Cardiac fibroblast (primary cell): ENCODE data around the gene ASZ1.

Experiments
- DNase-seq, 2 donors: peaks; one replicate each; pipeline versions ENCODE4 v3.0.0 to v3.0.0-alpha.2; 2010; ENCODE audit warnings: low read depth in 2 of 2
- H3K4me3 ChIP-seq, 2 donors: replicated peaks in 1 of 2; 1 replicate in 1 of 2; 2 replicates in 1 of 2; pipeline ENCODE4 v1.5.1; 2011; ENCODE audit warnings: low read depth in 2 of 2, low read length in 2 of 2, mild to moderate bottlenecking in 2 of 2, moderate library complexity in 1 of 2
- TF ChIP-seq, protein P1 (sequence below): IDR thresholded peaks from one replicate; pipeline ENCODE4 v1.5.1; 2011; ENCODE audit warnings: low read depth, mild to moderate bottlenecking, low read length, inconsistent platforms

ASZ1 gene

GRCh38 chr7:117389871-117390270, 37.4 kb downstream of the ASZ1 start:
- no peak overlapping the region for H3K4me3 ChIP-seq
- TF ChIP-seq, protein P1, sequence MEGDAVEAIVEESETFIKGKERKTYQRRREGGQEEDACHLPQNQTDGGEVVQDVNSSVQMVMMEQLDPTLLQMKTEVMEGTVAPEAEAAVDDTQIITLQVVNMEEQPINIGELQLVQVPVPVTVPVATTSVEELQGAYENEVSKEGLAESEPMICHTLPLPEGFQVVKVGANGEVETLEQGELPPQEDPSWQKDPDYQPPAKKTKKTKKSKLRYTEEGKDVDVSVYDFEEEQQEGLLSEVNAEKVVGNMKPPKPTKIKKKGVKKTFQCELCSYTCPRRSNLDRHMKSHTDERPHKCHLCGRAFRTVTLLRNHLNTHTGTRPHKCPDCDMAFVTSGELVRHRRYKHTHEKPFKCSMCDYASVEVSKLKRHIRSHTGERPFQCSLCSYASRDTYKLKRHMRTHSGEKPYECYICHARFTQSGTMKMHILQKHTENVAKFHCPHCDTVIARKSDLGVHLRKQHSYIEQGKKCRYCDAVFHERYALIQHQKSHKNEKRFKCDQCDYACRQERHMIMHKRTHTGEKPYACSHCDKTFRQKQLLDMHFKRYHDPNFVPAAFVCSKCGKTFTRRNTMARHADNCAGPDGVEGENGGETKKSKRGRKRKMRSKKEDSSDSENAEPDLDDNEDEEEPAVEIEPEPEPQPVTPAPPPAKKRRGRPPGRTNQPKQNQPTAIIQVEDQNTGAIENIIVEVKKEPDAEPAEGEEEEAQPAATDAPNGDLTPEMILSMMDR, result no peak
- DNase-seq, result no peak

GRCh38 chr7:117386110-117386706, 41.1 kb downstream of the ASZ1 start:
- TF ChIP-seq, protein P1, result no peak
- DNase-seq, result peak in 1 of 2 donors; percentile 5
- H3K4me3 ChIP-seq, result no peak overlapping the region

DNA sequence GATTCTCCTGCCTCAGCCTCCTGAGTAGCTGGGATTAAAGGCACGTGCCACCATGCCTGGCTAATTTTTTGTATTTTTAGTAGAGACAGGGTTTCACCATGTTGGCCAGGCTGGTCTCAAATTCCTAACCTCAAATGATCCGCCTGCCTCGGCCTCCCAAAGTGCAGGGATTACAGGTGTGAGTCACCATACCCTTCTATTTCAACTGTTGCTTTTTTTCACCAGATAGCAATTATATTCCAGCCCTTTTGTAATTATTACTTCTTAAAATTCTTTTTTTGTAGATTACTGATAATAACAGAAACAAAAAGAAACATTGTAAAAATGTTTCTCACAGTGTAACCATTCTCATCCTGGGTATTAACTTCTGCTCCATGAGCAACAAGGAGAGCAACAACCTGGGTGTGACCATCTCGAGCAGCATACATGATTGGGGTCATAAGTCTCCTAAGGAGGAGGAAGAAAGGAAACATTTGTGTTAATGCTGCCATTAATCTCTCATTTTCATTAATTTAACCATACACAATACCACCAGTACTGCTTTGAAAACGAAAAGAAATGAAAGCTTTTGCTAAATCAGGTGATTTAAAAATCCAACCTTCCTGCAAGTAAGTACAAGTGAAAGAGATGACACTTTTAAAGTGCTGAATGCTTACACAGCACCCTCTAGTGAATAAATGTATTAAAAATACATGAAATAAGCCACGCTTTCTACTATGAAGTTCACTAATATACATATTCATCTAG, 41.8 kb downstream of the ASZ1 start:
- TF ChIP-seq, protein P1, result peak; percentile 40
- DNase-seq, result peak; percentile 47 to 50
- no peak overlapping the region for H3K4me3 ChIP-seq

- DNase-seq, result no peak
- TF ChIP-seq, protein P1, result no peak
- no peak overlapping the region for H3K4me3 ChIP-seq
These were observed 42.5 kb downstream of the ASZ1 start for GRCh38 chr7:117384688-117385362.

GRCh38 chr7:117383483-117384189, 43.7 kb downstream of the ASZ1 start:
- TF ChIP-seq, protein P1, result no peak
- DNase-seq, result no peak
- no peak overlapping the region for H3K4me3 ChIP-seq

DNA sequence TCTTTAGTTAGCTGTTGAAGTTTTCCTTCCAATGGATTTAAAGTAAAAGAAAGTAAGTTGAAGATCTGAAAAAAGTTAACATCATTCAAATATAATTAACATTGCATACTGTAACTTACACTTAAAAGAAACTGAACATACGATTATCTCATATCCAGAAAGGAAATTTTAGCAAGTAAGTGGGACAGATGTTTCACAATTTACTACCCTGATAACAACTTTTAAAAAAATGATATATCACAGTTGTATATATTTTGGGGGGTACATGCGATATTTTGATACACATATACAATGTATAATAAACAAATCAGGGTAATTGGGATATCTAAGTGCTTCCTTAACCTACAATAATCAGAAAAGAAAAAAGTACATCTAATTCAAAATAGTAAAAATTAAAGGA, 44.2 kb downstream of the ASZ1 start:
- no peak overlapping the region for H3K4me3 ChIP-seq
- TF ChIP-seq, protein P1, result no peak
- DNase-seq, result no peak
